HG02973 (cell line): Measurements from ENCODE around the gene ATP8A2.

ENCODE experiments used
- ATAC-seq: cut with Tn5 transposase; IDR thresholded peaks from one replicate; pipeline ENCODE4 v1.9.1; 2021; ENCODE audit warnings: moderate library complexity; ENCODE audit not compliant: unreplicated experiment

ATP8A2 gene

DNA sequence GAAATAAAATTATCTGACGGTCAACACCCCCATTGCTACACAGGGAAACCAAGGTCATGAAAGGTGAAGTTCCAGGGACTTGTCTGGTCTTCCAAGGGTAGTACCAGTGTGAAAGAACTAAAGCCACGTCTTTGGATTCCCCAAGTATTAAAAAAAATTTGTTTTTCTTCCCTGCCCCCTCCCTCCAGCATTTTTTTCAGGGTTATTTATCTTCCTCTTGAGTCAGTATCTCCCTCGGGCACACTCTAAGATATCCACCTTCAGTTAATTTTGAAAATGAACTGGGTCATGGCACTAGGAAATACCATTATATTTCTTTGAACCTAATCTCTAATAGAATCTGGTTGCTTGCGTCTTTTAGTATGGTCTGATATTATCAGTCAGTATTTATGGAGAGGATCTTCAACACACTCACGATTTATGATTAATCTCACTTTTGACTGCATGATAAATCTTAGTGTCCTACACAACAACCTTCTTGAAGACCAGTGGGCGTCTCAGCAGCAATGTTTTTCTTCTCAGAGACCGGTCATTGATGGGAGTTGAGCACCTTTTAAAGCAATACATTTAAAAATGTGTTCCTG is 9.1 kb downstream of the ATP8A2 start:
- no peak for ATAC-seq

DNA sequence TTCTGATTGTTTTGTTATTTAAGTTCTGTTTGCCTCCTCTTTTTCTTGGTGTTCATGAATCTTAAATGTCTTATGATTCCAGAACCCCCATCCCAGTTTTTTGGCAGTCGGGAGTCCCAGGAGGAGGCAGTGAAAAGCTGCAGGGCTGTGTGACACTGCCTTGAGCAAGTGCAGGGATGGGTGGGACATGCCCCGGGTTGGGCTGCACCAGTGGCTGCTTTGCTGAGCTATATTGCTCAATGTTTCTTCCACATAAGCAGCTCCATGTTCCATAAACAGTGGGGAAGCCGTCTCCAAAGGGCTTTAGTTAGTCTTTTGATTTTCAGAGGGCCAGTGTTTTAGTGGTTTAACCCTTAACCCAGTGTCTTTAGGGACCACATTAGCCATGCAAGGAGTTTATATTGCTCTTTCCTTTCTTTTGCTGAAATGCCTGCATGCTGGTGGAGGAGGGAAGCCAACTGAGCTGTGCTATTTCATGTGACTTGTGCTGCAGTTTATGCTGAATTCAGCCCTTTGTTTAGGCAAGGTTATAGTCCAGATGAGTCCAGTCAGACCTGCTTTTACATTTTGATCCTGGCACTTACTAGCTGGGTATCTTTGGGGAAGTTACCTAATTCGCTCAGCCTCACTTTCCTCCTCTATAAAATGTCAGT is 13.1 kb downstream of the ATP8A2 start:
- ATAC-seq: no peak

DNA sequence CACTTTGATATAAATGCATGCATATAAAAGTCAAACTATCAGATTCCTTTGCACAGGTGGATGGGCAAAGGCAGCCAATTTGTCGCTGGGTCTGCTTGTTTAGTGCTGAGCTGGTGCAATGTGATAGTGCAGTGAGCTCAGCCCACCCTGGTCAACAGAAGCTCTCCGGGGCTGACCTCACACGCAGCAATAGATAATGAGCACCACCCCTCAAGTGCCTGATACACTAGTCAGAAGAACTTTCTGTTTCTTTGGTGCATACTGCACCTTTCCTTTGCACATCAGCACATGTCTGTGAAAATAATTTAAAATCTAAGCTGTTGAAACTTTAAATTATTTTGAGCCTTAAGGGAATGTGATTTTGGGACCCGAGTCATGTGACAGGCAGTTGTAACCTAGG is 20.2 kb downstream of the ATP8A2 start:
- no peak for ATAC-seq

DNA sequence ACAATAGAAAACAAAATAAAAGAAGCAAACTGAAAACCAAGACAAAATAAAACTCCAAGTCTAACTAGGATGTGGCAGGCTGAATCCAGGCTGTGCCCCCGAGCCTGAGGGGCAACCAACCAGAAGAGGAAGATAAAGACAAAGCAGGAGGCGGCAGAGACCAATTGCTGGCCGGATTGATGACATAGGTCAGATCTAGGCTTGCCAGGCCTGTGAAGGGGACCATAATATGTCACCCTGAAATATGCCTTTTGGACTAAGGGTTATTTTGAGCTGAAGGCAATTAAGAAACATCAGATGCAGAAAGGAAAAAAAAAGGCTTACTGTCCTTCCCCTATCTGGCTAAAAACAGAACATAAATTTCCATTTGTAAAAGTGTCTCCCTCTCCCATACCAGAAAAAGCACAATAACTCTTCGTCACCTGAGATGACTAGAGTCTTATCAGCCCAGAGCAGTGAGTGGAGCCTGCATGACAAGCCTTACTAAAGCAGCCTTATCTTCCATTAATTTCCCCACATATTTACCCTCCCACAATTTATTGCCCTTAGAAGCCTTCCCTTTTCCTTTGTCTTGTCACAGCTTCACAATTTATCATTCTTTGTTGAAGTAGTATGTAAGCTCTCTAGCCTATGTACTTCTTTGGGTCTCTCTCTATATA is 22.8 kb downstream of the ATP8A2 start:
- ATAC-seq: no peak

DNA sequence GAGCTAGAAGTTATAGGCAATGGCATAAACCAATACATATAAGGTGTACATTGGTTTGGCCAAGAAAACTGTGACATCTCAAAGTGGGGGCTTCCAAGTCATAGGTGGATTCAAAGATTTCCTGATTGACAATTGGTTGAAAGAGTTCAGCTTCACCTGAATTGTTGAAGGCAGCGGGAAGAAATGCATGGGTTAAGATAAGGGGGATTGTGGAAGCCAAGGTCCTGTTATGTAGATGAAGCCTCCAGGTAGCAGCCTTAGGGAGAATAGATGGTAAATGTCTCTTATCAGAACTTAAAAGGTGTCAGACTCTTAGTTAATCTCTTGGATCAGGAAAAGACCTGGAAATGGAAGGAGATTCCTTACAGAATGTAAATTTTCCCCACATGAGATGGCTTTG is 26.0 kb downstream of the ATP8A2 start:
- no peak for ATAC-seq

DNA sequence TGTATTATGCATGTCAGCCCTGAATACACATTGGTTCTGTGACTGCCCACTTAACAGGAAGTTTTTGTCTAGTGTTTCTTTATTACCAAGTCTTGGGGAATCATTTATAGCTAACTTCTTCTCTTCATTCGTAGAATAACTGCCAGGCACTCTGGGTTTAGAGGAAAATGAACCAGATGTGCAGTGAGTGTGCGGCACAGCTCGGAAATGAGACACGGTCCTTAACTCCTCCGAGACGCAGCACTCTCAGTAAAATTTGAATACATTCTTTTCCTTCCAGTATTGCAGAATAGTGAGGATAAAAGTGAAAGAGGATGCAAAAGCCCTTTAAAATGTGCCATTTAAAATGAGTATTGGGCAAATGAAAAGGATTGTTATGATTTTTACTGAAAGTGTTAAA is 29.2 kb downstream of the ATP8A2 start:
- ATAC-seq: no peak

DNA sequence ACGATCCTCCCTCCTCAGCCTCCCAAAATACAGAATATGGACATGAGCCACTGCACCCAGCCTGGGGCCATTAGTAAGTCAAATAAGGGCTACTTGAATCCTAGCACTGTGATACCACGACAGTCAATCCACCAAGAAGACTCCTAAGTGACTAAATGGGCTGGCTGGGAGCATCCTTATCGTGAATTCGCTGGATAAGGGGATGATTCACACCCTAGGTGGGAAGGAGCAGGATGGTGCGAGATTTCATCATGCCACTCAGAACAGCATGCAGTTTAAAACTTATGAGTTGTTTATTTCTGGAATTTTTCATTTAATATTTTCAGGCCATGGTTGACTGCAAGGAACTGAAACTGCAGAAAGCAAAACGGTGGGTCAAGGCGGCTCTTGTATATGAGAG is 30.2 kb downstream of the ATP8A2 start:
- no peak for ATAC-seq

DNA sequence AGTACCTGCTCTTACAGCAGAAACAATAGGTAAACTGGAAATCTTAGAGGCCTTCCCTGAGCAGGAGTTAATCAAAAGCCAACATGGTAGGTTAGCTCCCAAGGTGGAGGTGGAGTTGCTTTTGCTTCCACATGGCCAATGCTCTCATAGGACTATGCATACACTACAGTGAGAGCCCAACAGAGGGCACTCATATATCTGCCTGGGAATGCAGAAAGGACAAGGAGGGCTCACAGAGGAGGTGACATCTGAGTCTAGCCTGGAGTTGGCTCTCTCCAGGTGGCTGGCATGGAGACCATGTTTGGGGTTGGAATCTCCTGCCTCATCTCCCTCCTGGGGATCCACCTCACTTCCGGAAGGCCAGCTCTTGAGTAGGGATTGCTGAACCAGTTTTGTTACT is 34.6 kb downstream of the ATP8A2 start:
- no peak for ATAC-seq

DNA sequence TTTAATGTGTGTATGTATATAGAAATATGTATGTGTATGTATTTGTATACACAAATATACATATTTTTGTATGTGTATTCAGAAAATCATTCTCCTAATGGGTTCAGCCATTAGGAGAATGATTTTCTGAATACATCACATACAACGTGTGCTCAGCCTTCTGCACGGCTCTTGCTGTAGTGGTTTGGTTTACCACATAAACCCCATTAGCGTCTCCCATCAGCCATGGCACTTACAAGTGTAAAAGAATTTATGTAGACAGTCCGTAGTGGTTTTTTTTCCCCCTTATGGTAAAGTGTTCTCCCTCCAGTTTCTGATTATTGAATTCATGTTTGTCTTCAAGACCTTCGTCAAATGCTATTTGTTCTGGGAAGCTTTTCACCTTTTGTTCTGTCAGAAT is 38.2 kb downstream of the ATP8A2 start:
- ATAC-seq: no peak

DNA sequence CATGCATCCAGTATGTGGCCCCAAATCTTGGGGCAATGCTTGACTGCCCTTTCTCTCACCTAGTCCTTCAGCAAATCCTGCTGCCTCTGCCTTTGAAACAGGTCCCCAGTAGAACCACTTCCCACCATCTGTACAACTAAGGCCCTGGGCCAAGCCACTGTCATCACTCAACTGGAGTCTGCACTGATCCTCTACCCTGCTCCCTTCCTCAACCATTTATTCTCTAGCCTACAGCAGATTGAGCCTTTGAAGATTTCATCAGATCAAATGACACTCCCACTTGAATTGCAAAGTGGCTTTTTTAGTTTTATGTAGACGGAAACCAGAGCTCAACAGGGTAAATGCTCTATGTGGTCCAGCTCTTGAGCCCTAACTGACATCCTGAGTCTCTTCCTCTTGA is 43.5 kb downstream of the ATP8A2 start:
- ATAC-seq: no peak

DNA sequence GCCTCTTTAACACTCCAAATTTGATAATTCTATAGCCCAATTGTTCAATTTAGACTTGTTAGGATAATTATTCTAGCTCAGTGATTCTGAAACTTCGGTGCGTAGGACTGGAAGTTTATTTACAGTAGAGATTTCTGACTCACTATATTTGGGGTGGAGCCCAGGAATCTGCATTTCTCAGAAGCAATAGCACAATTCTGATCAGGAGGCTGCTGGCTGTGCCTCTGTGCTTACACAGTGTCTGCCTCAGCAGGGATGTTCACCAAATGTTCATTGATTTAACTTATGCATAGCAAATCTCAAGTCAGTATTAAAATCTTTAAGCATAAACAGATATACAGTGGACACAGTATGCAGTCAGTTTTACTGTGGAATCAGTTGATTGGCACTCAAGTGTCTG is 45.8 kb downstream of the ATP8A2 start:
- ATAC-seq: no peak

DNA sequence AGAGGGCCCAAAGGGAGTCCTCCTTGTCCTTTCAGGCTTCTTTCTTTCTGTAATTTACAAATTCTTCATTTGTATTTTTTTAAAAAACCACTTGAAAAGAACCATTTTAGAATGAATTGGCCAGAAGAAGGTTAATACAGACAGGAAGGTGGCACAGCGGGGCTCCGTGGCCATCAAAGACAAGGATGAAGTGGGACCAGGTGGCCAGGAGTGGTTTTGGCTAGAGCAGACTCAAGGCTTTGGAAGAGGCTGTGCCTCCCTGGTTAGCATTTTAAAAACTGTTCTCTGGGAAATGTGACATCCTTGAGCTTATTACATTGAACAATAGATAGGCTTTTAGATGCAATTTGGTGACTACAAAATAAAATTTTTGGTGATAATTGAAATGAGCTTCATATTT is 48.4 kb downstream of the ATP8A2 start:
- no peak for ATAC-seq

DNA sequence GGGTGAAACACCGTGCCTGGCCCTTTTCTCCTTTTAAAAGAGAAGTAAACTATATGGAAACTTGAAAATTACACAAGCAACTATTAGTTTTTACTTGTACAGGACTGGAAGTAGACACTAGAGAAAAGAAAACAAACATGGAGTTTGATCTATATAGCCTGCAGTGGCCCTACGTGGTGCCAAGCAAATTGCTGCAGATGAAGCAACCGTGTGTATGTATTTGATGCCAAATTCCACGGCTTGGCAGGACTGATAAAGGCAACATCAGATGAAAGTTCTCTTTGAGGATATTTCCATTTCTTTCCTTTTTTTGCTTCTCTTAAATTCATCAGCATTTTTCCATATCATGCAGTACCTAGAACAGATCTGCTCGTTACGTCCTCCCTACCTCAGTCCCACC is 49.8 kb downstream of the ATP8A2 start:
- ATAC-seq: no peak

DNA sequence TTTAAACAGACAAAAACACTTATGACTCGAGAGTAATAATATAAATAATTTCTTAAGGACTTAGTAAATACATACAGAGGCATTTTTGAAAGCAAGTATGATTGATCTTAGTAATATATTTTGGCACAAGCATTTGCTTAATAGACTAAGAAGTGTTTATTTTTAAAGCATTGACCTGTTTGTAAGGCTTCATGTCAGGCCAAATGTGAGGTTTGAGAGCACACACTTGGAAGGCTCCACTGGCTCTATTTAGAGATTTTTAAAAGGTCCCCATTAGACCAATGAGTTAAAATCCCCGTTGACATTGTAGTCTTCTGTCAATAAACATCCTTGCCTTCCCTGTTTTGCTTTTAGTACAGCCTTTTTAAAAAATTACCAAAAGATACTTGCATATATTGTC is 50.4 kb downstream of the ATP8A2 start:
- ATAC-seq: no peak

DNA sequence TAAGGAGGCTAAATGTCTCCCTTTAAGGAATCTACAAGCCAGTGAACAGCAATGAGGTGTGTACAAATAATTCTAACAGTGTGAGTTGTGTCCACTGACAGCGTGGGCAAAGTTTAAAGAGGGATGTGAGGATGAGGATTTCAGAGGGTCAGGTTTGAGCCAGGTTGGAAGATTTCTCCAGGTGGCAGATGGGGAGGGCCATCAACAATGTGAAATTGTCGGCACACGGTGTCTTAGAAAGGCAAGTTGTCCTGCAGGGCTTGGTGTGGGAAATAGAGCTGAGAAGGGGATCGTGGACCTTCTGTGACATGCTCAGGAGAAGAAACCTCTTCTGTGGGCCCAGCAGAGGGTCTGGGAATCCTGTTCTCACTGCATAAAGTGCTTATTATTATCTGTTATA is 52.1 kb downstream of the ATP8A2 start:
- ATAC-seq: no peak

DNA sequence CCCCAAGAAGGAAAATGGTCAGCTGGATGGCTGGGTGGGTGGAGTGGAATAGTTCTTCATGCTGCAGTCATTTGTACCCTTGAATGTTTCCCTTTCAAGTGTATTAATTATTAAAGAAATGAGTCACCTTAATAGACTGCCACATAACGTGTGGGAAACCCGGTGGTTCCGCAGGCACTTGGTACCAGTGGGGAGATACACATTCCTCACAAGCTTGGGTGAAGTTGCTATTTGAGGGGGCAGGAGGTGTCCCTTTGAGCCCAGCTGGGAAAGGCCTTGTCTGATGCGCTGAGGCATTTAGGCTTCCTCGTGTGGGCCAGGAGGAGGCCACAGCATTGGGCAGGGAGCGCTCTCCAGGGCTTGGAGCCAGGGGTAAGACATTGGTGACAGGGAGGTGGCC is 57.7 kb downstream of the ATP8A2 start:
- ATAC-seq: no peak

DNA sequence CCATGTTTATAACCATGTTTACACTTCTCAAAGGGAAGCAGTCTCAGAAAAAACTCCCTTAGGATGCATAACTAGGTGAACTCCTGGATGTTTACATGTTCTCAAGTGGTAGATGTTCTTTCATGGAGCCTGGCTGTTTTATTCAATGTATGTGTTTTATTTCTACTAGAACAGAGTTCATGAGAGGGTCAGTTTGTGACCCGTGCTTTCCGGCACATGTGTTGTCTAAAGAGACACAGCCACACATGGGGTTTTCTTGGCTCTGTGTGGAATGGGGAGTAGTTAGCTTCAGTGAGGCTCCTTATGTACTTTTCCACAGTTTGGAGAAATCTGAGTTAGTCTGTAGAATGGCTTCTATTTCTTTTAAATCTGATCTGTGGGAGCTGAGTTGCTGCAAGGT is 60.9 kb downstream of the ATP8A2 start:
- no peak for ATAC-seq

DNA sequence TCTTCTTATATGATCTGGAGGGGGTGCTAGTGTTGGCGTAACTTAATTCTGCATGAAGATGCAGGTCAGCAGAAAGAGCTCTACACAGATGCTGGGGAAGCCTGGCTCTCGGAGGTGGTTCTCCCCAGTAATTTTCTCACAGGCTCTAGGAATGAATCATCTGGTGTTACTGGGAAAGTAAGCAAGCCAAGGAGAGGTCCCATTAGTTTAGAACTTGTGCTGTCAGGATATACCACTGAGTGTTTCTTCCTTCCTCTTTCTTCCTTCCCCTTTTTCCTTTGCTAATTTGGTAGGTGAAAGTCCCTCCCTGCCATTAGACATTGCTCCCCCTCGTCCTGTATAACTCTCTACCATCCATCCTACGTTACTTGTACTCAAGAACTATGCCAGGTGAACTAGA is 68.3 kb downstream of the ATP8A2 start:
- ATAC-seq: no peak

DNA sequence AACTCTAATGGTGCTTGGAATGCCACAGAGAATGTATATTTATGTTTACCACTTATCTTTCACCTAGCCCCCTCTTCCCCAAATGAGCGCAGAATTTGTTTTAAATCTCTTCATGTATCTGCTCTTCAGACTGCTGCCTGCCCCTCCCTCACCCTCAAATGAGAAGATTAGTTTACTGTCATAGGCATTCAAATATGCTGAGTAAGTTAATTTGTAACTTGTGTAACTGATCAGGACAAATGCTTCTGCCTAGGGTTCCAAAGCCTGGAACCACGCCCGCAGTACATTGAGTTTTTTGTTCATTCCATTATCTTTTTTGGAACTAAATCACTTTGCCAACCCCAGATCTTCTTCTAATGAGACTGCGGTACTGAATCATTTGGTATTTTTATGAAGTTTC is 74.5 kb downstream of the ATP8A2 start:
- no peak for ATAC-seq

DNA sequence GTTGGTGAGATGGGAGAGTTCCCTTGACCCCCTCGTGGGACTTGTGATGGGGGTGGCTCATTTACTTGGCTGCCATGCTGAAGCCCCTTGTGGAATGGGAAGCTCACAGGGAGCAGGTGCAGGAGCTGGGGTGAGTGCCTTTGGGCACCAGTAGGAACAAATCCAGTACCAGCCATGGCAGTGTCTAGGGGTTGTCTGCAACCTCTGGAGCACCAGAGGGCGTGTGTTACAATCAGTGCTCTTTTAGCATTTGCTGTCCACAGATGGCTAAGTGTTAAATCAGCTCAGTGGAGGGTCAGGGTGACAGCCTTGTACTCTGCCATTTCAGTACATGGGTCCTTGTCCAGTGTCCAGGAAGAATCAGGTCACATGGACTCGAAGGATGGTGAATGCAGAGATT is 75.6 kb downstream of the ATP8A2 start:
- ATAC-seq: no peak

DNA sequence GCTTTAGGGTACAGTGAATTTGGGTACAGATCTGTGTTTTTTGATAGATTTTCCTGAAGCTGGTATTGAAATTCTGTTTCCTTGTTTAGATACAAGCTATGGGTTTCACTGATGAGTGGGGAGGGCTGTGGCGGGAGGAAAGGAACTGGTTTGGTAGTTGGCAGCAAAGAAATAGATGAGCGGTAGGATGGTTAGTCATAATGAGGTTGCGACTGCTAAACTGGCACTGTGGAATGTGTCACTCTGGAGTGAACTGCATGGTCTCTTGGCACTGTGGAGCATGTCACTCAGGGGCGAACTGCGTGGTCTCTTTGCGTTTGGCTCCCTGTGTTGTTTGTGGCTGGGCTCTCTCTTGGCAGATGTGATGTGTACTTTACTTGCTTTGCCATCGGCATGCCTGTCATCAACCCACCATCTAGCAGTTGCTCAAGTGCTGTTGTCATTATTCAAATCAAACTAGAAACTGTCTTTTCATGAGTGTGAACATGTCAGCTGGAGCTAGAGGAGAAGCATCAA is 82.1 kb downstream of the ATP8A2 start:
- ATAC-seq: no peak

DNA sequence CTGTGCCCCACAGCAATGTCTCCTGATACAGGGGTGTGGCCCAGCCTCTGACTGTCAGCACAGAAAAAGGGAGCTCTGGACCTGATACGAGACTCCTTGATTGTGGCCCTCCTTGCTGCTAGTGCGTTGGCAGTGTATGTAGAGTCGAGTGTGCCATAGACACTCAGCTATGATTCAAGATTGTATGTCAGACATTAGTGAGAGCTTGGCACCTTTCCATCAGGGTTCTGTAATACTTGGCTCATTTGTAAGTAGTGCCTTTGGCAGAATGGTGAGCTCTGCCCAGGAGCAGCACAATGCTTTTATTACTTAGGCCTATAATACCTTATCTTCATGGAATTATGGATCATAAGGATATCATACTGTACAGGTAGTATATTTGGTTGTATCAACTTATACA is 83.4 kb downstream of the ATP8A2 start:
- no peak for ATAC-seq

DNA sequence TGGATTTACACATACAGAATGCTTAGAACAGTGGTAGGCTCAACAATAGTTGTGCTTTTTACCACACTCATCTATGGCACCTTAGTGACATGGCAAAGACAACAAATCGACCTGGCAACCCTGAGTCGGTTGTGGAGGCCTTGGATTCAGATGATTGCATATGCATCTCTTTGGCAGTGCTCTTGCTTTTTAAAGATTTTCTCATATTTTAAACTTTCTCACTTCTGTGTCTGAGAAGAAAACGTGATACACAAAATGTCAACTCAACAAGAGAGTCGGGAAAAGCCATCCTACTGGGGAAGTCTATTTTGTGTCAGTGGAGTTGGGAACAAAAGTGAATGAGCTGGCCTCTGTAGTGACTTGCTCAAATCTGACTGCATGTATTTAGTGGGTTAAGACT is 85.8 kb downstream of the ATP8A2 start:
- no peak for ATAC-seq
